LNCaP clone FGC (cell line): Measurements from ENCODE around the gene FAM217A.

ENCODE experiments used
- DNase-seq: peaks from one replicate; pipeline ENCODE4 v3.0.0-alpha.2; 2011; ENCODE audit warnings: low read depth
- H3K4me3 ChIP-seq: 2 replicates; pipeline ENCODE4 v1.5.1; 2011; ENCODE audit warnings: mild to moderate bottlenecking, low read depth, low read length, control low read depth
- CTCF ChIP-seq: IDR thresholded peaks from 2 replicates; pipeline ENCODE4 v1.5.1; 2012; ENCODE audit warnings: mild to moderate bottlenecking; ENCODE audit not compliant: control insufficient read depth, insufficient read depth; ENCODE audit errors: extremely low read depth

FAM217A gene

GRCh38 chr6:4085332-4085700 is 6.4 kb upstream of the FAM217A start:
- TF ChIP-seq CTCF = no peak
- no peak for DNase-seq
- no peak overlapping the region for H3K4me3 ChIP-seq

DNA sequence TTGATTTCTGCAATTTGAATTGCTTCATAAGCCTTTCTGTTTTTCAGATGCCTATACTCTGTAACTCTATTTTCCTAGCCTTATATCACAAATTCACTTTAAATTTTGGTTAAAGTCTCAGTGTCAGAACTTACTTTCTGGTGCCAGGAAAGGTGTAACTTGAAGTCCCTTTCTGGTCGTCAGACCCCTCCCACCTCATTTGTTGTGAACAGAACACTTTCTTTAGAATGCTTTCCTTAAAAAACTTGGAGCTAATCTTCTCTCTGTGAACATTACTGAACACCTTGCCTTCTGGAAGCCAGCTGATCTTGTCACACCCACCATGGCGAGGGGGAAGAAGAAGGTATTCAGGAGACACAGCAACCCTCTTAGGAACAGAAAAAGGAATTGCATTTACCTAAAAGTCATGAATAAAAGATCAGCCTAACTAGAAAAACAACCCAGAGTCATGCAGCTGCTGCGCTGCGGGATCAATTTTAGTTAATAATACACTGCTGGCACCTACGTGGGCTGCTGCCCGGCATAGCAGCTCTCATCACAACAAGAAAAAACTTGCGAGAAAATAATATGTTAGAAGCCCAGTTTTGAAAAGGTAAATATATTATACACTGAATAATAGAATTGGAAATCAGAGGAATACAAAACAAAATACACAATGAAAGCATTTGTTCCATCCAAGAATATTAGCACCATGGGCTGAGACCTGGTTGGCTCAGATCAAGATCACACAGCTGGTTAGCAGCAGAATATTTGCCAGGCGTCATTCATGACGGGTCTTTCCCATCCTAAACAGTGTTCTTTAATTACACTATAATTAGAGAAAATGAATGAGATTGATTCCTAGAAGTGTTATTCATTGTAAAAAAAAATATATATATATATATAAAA is 5.8 kb upstream of the FAM217A start:
- no peak for DNase-seq
- TF ChIP-seq CTCF = no peak
- no peak overlapping the region for H3K4me3 ChIP-seq

- no peak for DNase-seq
- no peak for TF ChIP-seq CTCF
- H3K4me3 ChIP-seq = no peak overlapping the region
These were observed 4.3 kb downstream of the FAM217A start for GRCh38 chr6:4074478-4075235.

GRCh38 chr6:4071330-4071729 is 7.6 kb downstream of the FAM217A start:
- TF ChIP-seq CTCF = no peak
- H3K4me3 ChIP-seq = no peak overlapping the region
- no peak for DNase-seq

- DNase-seq = no peak
- TF ChIP-seq CTCF = no peak
- H3K4me3 ChIP-seq = no peak overlapping the region
These were observed 9.7 kb downstream of the FAM217A start for GRCh38 chr6:4069199-4069598.

- no peak for DNase-seq
- H3K4me3 ChIP-seq = no peak overlapping the region
- no peak for TF ChIP-seq CTCF
These were observed 11.3 kb downstream of the FAM217A start for GRCh38 chr6:4067673-4068072.
